DMS114 treated with DMSO at 0.1 percent for 48 hours (cell line): ENCODE data around the gene C5orf58.

Experiments
- DNase-seq: peaks from one replicate; lab custom pipeline; 2025; ENCODE audit not compliant: unreplicated experiment; lab: John Stamatoyannopoulos, UW

The C5orf58 gene, protein sequence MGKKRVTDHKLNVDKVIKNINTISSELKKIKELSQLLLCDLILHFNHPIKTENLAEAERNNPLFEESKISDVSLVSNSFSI

GRCh38 chr5:170232786-170233185 is at the start of gene C5orf58:
C5orf58 (plus strand) TSS chr5:170232985; CDS start chr5:170234977, 1,992 bp downstream.
- no peak for DNase-seq

DNA sequence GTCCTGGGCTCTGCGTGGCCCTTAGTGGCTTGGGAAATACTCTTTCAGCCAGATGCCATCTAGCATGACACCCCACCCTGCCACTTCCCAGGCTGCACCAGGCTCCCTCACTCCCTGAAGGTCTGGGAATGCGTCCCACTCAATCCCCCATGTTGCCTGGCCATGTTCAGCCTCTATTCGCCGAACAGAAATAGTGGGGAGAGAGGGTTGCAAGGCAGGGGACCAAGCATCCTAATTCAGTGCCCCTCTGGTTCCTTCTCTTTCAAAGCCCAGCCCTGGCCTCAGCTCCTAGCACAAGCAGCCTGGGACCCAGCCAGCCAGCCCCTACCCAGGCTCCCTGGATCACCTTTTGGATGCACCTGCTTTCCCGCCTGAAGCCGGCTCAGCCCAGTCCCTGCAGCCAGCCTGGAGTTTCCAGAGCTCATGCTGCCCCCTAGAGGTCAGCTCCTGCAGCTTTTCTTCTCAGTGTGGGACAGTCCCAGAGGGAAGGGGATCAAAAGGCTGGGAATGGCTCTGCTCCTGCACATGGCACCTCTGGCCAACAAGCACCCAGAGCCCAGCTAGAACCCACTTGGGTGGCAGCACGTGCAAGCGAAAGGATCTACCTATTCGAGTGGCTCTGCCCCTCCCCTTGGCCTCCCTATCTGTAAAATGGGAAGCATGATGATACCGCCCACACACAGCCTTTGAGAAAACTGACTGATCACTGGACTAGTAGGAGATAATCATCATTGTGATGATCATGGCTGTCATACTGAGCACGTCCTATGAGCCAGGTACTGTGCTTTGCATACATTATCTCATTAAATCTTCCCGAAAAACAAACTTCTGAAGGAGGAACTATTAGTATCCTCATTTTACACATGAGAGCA is 48.7 kb upstream of the C5orf58 start:
- DNase-seq = peak; percentile 10

DNA sequence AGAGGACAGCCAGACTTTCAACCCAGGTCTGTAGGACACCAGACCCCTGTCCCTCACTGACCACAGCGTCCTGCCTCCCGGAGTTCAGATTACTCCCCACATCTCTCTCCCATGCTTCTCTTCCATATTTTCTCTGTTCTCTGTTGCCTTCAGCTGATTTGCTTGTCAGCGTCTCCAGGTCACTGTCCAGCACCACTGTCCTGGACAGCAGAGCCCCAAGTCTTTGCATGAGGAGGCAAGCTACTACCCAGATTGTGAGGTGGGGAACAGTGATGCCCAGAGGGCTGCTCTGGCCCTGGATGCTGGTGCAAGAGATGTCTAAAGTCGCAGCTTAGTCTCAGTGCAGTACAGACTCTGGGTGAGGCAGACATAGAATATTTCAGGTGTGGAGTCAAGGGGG is 48.0 kb upstream of the C5orf58 start:
- DNase-seq = no peak

- DNase-seq = no peak
These were observed 46.6 kb upstream of the C5orf58 start for GRCh38 chr5:170186156-170186555.

GRCh38 chr5:170186856-170187255 is 45.9 kb upstream of the C5orf58 start:
- no peak for DNase-seq

DNA sequence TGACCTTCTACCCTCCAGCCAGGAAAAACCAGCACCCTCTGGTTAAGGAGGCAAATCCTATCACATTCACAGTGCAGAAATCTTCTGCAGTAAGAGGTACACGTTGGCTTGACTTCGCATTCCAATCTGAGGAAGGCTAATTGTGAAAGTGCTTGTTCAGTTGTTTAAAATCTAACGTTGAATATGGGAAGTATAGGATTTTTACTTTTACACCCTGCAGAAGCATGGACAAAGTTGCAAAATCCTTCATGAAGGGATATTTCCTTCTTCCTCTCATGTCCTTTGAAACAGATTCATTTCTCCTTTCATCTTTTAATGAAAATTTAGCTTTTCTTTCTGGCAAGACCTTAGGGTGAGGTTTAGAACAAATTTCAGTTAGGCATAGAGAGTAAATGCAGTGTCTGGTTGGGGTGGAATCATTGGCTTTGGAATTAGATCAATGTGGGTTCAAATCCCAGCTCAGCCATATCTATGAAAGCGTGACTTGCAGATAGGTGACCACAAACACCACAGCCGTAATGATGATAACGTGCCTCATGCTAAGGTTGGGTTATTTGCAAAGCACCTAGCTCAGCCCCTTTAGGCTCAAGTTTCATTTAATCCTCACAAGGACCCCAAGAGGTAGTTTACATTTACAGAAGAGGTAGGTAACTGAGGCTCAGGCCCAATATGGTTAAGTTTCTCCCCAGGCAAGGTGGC is 42.2 kb upstream of the C5orf58 start:
- no peak for DNase-seq

- DNase-seq = no peak
These were observed 40.0 kb upstream of the C5orf58 start for GRCh38 chr5:170192829-170193228.

- DNase-seq = no peak
These were observed 36.8 kb upstream of the C5orf58 start for GRCh38 chr5:170195961-170196360.

DNA sequence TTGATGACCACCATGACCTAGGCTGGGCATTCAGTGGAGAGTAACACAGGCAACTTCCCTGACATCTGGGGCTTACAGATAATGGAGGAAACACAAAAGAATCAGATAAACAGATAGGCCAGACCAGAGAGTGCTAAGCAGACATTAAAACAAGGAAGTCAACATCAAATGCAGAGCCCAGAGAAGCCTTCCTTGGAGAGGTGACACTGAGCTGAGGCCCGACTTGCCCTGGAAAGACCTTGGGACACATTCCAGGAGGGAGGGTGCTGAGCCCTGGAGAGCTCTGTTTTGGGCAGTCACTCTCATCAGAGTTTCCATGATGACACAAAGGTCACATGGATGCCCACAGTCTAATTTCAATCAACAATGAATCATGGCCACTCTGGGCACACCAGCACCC is 31.9 kb upstream of the C5orf58 start:
- DNase-seq = no peak

- no peak for DNase-seq
These were observed 31.5 kb upstream of the C5orf58 start for GRCh38 chr5:170201311-170201710.

DNA sequence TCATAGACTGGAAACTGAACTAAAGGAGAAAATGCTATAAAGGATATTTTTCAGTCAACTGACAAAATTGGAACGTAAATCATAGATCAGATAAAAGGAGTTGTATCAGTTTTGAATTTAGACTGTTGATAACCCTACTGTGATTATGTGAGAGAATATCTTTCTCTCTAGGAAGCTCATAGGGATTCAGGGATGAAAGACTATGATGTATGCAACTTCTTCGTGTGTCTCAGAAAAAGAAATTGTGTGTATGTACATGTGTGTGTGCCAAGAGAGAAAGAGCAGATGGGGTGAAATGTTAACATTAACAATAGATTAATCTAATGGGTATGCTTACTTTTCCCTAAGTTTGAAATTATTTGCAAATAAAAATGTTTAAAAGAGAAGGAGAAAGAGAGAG is 30.7 kb upstream of the C5orf58 start:
- no peak for DNase-seq

GRCh38 chr5:170204202-170204601 is 28.6 kb upstream of the C5orf58 start:
- DNase-seq = no peak

DNA sequence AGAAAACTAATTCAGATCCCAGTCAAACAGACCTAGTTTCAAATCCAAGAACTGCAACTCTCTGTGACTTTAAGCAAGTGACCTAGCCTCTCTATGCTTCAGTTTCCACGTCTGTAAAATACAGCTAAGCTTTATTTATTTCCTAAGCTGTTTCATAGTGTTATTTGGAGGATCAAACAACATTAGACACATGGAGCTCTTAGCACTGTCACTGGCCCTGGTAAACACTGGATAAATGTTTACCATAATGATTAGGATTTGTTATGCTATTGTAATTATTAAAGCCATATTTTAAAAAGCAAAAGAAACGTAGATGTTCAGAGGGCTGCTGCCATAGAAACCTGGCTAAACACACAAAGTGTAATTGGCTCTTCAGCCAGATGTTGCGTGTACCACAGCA is 26.6 kb upstream of the C5orf58 start:
- no peak for DNase-seq

- DNase-seq = no peak
These were observed 25.8 kb upstream of the C5orf58 start for GRCh38 chr5:170206958-170207357.

DNA sequence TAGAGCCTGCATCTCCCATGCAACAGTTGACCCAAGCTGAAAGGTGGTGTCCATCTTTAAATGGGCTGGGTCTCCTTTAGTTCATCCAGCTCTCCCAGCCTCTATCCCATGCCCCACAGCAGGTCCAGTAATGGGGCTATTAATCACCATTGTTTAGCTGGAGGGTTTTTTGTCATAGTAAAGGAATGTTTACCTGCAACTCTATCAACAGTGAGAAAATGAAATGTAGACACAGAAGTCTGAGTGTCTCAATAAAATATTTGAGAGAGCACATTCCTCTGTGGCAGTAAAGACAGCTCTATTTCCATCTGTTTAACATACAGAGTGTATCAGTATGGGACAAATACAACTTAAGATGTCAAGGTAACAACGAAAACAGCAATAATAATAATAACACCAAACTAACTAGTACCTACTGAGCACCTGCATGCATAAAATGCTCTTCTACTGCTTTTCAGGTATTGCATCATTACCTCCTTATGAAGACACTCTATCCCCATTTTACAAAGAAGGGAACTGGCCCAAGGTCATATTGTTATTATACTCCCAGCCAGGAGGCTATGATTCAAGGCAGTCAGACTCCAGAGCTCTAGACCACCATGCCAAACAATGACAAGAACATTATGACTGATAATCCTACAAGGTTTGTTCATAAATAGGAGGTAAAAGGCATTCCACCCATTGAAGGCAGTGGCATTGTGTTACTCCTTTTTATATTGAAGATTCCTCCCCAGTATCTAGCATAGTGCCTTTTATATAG is 21.0 kb upstream of the C5orf58 start:
- DNase-seq = no peak

DNA sequence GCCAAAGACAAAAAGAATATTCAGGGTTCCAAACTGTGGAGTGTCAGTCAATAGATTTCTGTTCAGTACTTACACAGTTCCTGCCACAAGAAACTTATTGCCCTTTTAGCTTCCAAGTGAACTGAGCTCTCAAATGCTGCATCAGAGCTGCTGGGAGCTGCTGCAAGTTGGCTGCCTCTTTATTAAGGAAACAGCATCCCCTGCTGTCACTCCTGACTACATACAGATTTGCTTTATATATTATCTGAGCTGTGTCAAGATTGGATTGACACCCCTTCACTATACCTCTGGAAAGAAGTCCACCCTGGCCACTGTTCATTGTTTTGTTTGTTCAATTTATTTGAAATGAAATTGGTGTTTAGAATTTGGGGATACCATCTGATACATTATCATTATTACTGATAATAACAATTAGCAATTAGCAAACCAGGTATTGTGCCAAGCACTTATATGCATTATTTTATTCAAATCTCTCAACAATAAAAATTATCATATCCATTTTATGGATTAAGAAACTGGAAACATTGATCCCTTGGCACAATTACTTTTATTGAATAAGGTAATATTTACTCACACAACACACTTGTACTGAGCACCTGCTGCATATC is 16.4 kb upstream of the C5orf58 start:
- DNase-seq = peak; percentile 35

DNA sequence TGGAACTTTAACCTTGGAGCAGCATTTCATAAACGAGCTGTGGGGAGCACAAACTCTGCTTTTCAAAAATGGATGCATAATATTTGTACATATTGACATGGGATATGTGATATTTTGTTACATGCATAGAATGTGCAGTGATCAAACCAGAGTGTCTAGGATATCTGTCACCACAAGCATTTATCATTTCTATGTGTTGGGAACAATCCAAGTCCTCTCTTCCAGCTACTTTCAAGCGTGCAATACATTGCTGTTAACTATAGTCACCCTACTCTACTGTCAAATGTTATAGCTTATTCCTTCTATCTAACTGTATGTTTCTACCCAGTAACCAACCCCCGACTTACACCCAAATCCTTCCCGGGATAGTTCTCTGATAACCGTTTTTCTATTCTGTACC is 15.0 kb upstream of the C5orf58 start:
- no peak for DNase-seq

DNA sequence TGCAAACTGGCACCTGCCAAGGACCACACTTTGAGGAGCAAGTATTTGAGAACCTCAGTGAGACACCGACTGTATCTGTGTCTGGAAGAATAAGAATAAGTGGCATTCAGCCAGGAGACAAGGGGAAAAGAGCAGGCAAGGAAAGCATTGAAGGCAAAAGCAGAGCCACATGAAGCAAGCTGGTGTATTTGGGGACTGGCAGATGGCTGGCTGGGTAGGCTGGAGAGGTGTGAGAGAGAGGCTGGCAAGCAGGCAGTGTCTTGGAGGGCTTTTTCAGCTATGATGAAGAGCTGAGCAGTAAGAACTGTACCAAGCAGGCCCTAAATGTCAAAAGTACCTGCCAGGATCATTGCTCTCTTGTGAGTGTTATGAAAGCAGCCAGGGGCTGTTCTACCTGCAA is 14.1 kb upstream of the C5orf58 start:
- no peak for DNase-seq

GRCh38 chr5:170219615-170220014 is 13.2 kb upstream of the C5orf58 start:
- DNase-seq = no peak

GRCh38 chr5:170220191-170220590 is 12.6 kb upstream of the C5orf58 start:
- no peak for DNase-seq

DNA sequence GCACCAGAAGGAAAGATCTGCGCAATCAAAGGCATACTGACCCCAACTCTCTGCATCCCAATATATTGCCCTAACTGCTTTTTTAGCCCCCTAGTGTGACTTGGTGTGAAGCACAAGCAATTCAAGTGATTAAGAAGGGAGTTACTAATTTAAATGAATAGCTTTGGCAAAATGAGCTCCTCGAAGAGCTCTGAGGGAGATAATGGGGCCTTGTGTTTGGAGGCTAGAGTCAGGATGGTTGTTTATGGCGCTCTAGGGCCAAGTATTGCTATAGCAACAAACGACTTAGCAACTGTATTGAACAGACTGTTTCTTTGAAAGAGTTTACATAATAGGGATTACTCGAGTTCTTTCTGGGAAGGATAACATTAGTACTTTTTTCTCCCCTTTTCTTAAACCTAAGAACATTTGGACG is 11.5 kb upstream of the C5orf58 start:
- DNase-seq = no peak
